ENCODE data around the gene ETNK1. TPM values are rescaled to one million over a fixed set of nuclear protein-coding genes. Genes with fewer than 3 reads are reported as not detected.
"Not testable (repeated sequence)": the region's sequence is repeated elsewhere in the genome, so short reads cannot be mapped to it uniquely, and the experiment has no call there.

The ETNK1 gene
- total RNA-seq, 4 donors from 2014 or later: 26.1 to 41.3 (median 36.8) TPM

DNA sequence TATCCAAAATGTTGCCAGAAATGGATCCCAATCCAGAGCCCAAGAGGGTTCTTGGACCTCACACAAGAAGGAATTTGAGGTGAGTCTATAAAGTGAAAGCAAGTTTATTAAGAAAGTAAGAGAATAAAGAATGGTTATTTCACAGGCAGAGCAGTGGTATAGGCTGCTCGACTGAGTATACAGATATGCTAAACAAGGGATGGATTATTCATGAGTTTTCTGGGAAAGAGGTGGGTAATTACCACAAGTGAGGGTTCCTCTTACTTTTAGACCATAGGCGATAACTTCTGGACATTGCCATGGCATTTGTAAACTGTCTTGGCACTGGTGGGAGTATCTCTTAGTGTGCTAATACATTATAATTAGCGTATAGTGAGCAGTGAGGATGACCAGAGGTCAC is 73.6 kb downstream of the ETNK1 start:
- DNase-seq (ENCODE audit: low spot score): no peak

DNA sequence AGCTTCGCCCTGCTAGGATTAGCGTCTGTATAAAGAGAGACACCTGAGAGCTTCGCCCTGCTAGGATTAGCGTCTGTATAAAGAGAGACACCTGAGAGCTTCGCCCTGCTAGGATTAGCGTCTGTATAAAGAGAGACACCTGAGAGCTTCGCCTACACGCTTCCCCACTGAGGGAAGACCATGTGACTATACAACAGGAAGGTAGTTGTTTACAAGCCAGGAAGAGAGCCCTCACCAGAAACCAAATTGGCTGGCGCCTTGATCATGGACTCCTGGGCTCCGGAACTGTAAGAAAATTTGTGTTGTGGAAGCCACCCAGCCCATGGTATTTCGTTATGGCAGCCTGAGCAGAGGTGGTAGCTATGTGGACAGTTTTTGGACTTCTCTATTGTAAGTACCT is 74.7 kb downstream of the ETNK1 start:
- ATAC-seq (ENCODE audit: low FRiP score); DNase-seq (ENCODE audit: low spot score): not testable (repeated sequence)

More for the DNA sequence above, 73.6 kb downstream of the ETNK1 start:
- TF ChIP-seq, protein P1, sequence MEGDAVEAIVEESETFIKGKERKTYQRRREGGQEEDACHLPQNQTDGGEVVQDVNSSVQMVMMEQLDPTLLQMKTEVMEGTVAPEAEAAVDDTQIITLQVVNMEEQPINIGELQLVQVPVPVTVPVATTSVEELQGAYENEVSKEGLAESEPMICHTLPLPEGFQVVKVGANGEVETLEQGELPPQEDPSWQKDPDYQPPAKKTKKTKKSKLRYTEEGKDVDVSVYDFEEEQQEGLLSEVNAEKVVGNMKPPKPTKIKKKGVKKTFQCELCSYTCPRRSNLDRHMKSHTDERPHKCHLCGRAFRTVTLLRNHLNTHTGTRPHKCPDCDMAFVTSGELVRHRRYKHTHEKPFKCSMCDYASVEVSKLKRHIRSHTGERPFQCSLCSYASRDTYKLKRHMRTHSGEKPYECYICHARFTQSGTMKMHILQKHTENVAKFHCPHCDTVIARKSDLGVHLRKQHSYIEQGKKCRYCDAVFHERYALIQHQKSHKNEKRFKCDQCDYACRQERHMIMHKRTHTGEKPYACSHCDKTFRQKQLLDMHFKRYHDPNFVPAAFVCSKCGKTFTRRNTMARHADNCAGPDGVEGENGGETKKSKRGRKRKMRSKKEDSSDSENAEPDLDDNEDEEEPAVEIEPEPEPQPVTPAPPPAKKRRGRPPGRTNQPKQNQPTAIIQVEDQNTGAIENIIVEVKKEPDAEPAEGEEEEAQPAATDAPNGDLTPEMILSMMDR (IDR thresholded peaks at IDR 0.05): no peak
- ATAC-seq (ENCODE audit: low FRiP score): no peak

DNA sequence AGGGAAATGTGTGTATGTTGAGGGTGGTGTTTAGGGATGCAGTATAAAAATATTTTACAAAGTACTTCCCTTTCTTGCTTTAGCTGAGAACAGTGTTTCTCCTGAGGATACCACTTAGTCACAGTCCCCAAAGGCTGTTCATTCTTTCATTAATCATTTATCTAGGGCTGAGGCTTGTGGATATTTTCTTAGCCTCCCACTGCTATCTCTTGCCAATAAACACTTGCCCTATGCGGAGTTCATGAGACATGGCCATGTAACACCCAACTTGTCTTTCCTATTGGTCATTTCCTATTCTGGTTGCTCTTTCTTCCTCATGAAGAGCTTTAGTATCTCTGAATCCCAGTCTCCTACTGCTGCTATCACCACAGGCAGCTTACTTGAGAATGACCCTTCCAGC is 75.1 kb downstream of the ETNK1 start:
- ATAC-seq (ENCODE audit: low FRiP score): no peak
- TF ChIP-seq, protein P1 (IDR thresholded peaks at IDR 0.05): no peak
- DNase-seq (ENCODE audit: low spot score): no peak

DNA sequence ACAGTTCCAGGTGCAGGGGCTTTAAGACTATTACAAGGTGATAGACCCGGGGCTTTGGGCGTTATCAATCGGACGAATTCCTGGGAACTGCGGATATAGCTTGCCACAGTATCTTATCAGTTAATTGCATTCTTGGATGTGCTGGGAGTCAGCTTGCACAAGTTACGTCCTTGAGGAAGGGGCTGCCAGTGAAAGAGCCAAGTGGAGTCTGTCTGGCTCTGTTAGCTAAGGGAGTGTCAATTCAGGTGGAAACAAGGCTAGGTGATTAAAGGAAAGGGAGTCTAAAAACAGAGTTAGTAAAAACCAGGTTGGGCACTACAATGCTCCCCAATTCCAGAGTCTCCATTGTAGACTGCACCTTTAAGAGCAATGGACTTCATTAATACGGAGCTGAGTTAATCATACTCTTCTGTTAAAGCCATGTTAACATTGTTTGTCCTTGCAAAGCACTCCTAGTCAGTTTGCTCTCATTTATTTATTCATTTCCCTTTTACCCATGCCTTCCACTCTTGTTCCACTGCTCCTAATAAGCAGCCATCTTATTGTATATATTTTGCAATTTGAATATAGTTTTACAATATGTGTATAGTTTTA is 76.3 kb downstream of the ETNK1 start:
- not testable (repeated sequence) for ATAC-seq (ENCODE audit: low FRiP score); DNase-seq (ENCODE audit: low spot score)

DNA sequence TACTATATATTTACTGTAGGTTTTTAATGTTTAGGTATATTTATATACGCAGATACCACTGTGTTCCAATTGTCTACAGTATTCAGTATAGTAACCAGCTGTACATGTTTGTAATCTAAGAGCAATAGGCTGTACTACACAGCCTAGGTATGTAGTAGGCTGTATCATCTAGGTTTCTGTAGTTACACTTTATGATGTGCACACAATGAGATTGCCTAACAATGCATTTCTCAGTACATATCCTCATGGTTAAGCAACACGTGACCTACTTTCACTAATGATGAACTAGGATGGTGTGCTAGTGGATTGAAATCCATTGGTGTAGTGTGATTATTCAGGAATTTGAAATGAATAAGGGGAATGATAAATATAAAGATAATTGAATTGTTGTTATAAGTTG is 77.7 kb downstream of the ETNK1 start:
- DNase-seq (ENCODE audit: low spot score) (no peak), ATAC-seq (ENCODE audit: low FRiP score) (no peak)
- TF ChIP-seq, protein P1 (IDR thresholded peaks at IDR 0.05): no peak

DNA sequence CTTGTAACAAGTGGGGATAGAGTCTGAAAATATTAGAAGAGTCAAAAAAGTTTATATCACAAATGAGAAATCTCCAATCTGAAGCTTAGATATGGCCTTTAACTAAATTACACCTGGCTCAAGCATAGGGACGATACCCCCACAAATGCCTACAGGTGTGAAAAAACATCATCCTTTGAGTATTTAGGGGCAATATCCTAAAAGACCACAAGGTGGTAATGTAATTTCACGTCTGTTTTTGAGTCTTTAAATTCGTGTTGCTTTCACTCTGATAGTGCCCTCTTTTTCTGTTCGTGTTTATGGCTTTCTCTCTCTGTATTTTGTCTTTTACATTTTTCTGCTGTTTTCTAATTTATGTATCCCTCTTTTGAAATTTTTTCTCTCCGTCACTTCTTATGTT is 84.3 kb downstream of the ETNK1 start:
- no peak for ATAC-seq (ENCODE audit: low FRiP score)
- TF ChIP-seq, protein P1 (IDR thresholded peaks at IDR 0.05): no peak
- no peak for DNase-seq (ENCODE audit: low spot score)

DNA sequence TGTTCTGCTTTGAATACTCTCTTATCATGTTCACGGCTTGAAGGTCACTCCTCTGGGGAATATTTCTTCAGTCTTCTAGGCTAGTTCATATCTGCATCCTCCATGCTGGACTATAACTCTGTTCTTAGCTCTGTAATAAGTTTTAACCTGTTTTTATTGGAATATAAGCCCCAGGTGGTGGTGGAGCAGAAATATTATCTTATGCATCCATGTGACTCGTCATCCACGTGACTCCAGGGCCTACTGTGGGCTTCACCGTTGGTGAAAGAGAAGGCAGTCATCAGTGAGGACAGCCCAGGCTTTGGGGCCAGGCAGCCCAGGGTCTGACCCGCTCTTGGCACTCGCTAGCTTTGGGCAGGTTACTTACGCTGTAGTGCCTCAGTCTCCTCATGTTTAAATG is 87.1 kb downstream of the ETNK1 start:
- DNase-seq (ENCODE audit: low spot score) (no peak), ATAC-seq (ENCODE audit: low FRiP score) (no peak)
- TF ChIP-seq, protein P1 (IDR thresholded peaks at IDR 0.05): no peak

DNA sequence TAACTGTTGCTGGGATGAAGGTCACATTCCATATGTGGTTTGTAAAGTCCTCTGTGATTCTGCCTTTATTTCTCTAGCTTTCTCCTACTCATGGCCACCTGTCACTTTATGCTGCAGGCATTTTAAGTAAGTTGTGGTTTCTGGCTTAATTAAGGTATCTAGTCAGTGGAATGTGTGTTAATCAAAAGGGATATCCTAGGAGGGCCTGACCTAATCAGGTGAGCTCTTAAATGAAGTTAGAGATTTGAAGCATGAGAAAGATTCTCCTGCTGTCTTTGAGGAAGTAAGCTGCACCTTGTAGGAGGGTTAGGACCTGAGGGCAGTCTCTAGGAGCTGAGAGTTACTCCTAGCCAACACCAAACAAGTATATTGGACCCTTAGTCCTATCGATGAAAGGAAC is 90.3 kb downstream of the ETNK1 start:
- no peak for ATAC-seq (ENCODE audit: low FRiP score)
- DNase-seq (ENCODE audit: low spot score): no peak
- TF ChIP-seq, protein P1 (IDR thresholded peaks at IDR 0.05): no peak

Data from omental fat pad (tissue), 4 donors.